GM23338 (cell line): ENCODE measurements around the gene THY1. TPM values are rescaled to one million over a fixed set of nuclear protein-coding genes. Genes with fewer than 3 reads are reported as not detected.

Experiments
- ATAC-seq: fragments of 200-7000 bp; cut with Tn5 transposase; 3 replicates; pipeline ENCODE4 v1.9.1; 2020
- DNase-seq: peaks from one replicate; pipeline ENCODE4 v3.0.0-alpha.2; 2015; ENCODE audit warnings: low spot score
- H2AFZ ChIP-seq: fragments of 200-600 bp; sonication (generic); 2 replicates; pipeline ENCODE4 v1.8.0; 2016; ENCODE audit warnings: antibody characterized with exemption, mild to moderate bottlenecking, moderate library complexity
- H3F3A ChIP-seq: fragments of 200-600 bp; sonication (generic); replicated peaks from 2 replicates; pipeline ENCODE4 v1.8.0; 2017; ENCODE audit warnings: antibody characterized with exemption, mixed run types, low read depth
- H3K27ac ChIP-seq: fragments of 200-600 bp; sonication (generic); 2 replicates; pipeline ENCODE4 v1.6.1; 2016; ENCODE audit warnings: low read depth
- H3K27me3 ChIP-seq: fragments of 200-600 bp; sonication (generic); 2 replicates; pipeline ENCODE4 v1.8.0; 2016; ENCODE audit warnings: mild to moderate bottlenecking, mixed run types, moderate library complexity; ENCODE audit not compliant: insufficient read depth
- H3K36me3 ChIP-seq: fragments of 200-600 bp; sonication (generic); 2 replicates; pipeline ENCODE4 v1.8.0; 2016; ENCODE audit warnings: mild to moderate bottlenecking; ENCODE audit not compliant: insufficient read depth
- H3K4me1 ChIP-seq: fragments of 200-600 bp; sonication (generic); 2 replicates; pipeline ENCODE4 v1.8.0; 2016; ENCODE audit warnings: mild to moderate bottlenecking, moderate library complexity; ENCODE audit not compliant: insufficient read depth
- H3K4me2 ChIP-seq: fragments of 200-600 bp; sonication (generic); 2 replicates; pipeline ENCODE4 v1.7.1; 2017; ENCODE audit warnings: mixed run types
- H3K4me3 ChIP-seq: fragments of 200-600 bp; sonication (generic); 2 replicates; pipeline ENCODE4 v1.6.1; 2016; ENCODE audit warnings: mixed run types
- H3K79me2 ChIP-seq: fragments of 200-600 bp; sonication (generic); replicated peaks from 2 replicates; pipeline ENCODE4 v1.8.0; 2017; ENCODE audit warnings: mild to moderate bottlenecking; ENCODE audit not compliant: insufficient read depth
- H3K9me2 ChIP-seq: fragments of 200-600 bp; sonication (generic); 2 replicates; pipeline ENCODE4 v1.8.0; 2017; ENCODE audit not compliant: insufficient read depth
- H4K20me1 ChIP-seq: fragments of 200-600 bp; sonication (generic); replicated peaks from 2 replicates; pipeline ENCODE4 v1.8.0; 2017; ENCODE audit warnings: mild to moderate bottlenecking; ENCODE audit not compliant: insufficient read depth
- H3K27ac Mint-ChIP-seq: 2 replicates; pipeline ENCODE4 v1.8.0; 2020; ENCODE audit warnings: inconsistent platforms, mild to moderate bottlenecking, moderate library complexity, mixed read lengths
- H3K27me3 Mint-ChIP-seq: 3 replicates; pipeline ENCODE4 v1.8.0; 2022; ENCODE audit warnings: low read depth, mild to moderate bottlenecking, moderate library complexity, mixed read lengths, inconsistent platforms; ENCODE audit not compliant: insufficient read depth, poor library complexity
- H3K36me3 Mint-ChIP-seq: 3 replicates; pipeline ENCODE4 v1.8.0; 2021; ENCODE audit warnings: low read depth, mild to moderate bottlenecking, inconsistent platforms, moderate library complexity, mixed read lengths
- H3K4me1 Mint-ChIP-seq: 3 replicates; pipeline ENCODE4 v1.8.0; 2020; ENCODE audit warnings: mild to moderate bottlenecking, inconsistent platforms, mixed read lengths
- H3K4me3 Mint-ChIP-seq: 3 replicates; pipeline ENCODE4 v1.8.0; 2021; ENCODE audit warnings: moderate library complexity, mild to moderate bottlenecking, inconsistent platforms, mixed read lengths
- H3K9me3 Mint-ChIP-seq: 3 replicates; pipeline ENCODE4 v1.8.0; 2020; ENCODE audit warnings: moderate library complexity, mild to moderate bottlenecking, inconsistent platforms, mixed read lengths
- CREB1 ChIP-seq: fragments of 250-450 bp; sonication (Bioruptor Pico); IDR thresholded peaks from 2 replicates; pipeline ENCODE4 v1.5.0; 2020; ENCODE audit warnings: low read depth, mild to moderate bottlenecking, moderate library complexity
- EZH2phosphoT487 ChIP-seq: fragments of 200-600 bp; sonication (generic); IDR thresholded peaks from one replicate; pipeline ENCODE4 v1.8.1; 2018; ENCODE audit warnings: antibody characterized with exemption; ENCODE audit not compliant: unreplicated experiment
- JUNB ChIP-seq: IDR thresholded peaks from one replicate; pipeline ENCODE4 v1.6.1; 2016; ENCODE audit warnings: antibody characterized with exemption; ENCODE audit not compliant: unreplicated experiment
- NANOG ChIP-seq: IDR thresholded peaks from 2 replicates; pipeline ENCODE4 v1.6.1; 2016; ENCODE audit warnings: antibody characterized with exemption, borderline replicate concordance
- POLR2AphosphoS5 ChIP-seq: IDR thresholded peaks from 2 replicates; pipeline ENCODE4 v1.6.1; 2016; ENCODE audit warnings: antibody characterized with exemption, low read depth
- STAT1 ChIP-seq: IDR thresholded peaks from one replicate; pipeline ENCODE4 v1.6.1; 2016; ENCODE audit warnings: antibody characterized with exemption; ENCODE audit not compliant: unreplicated experiment
- ZNF114 ChIP-seq: fragments of 250-450 bp; sonication (Bioruptor Pico); IDR thresholded peaks from 2 replicates; pipeline ENCODE4 v1.5.0; 2020; ENCODE audit warnings: mild to moderate bottlenecking, moderate library complexity
- ZNF331 ChIP-seq: fragments of 250-450 bp; sonication (Bioruptor Pico); IDR thresholded peaks from 2 replicates; pipeline ENCODE4 v1.5.0; 2020; ENCODE audit warnings: low read depth, mild to moderate bottlenecking, moderate library complexity
- polyA plus RNA-seq: library from polyadenylated mRNA; unstranded; fragments of >200 nt; fragmentation: Nextera tagmentation; extraction: Ambion mirVana; gene quantifications from 2 replicates; pipeline ENCODE4 v1.2.1, GENCODE V29; 2016
- total RNA-seq: library from RNA; depleted of rRNA; stranded (reverse); fragments of >200 nt; shearing (Covaris generic); gene quantifications from 2 replicates; pipeline ENCODE4 v1.2.3, GENCODE V29; 2014
- TF ChIP-seq, protein P1 (sequence below): IDR thresholded peaks from one replicate; pipeline ENCODE4 v1.6.1; 2018; ENCODE audit warnings: antibody characterized with exemption; ENCODE audit not compliant: unreplicated experiment
- TF ChIP-seq, protein P2 (sequence below): IDR thresholded peaks from 2 replicates; pipeline ENCODE4 v1.6.1; 2016; ENCODE audit warnings: antibody characterized with exemption
- TF ChIP-seq, protein P3 (sequence below): fragments of 250-450 bp; sonication (Bioruptor Pico); IDR thresholded peaks from 2 replicates; pipeline ENCODE4 v1.5.0; 2020; ENCODE audit warnings: mild to moderate bottlenecking, moderate library complexity
- TF ChIP-seq, protein P4 (sequence below), 2 experiments: fragments of 200-600 bp in 1 of 2; sonication (generic) in 1 of 2; conservative IDR thresholded peaks; 2 replicates each; pipeline versions ENCODE4 v1.5.1 to v1.6.1; 2016 to 2017; ENCODE audit warnings: antibody characterized with exemption in 2 of 2, low read depth in 2 of 2, mild to moderate bottlenecking in 2 of 2, moderate library complexity in 1 of 2

The THY1 gene
- total and polyA plus RNA-seq, 2 experiments from 2014 or later: 490 to 597 TPM

DNA sequence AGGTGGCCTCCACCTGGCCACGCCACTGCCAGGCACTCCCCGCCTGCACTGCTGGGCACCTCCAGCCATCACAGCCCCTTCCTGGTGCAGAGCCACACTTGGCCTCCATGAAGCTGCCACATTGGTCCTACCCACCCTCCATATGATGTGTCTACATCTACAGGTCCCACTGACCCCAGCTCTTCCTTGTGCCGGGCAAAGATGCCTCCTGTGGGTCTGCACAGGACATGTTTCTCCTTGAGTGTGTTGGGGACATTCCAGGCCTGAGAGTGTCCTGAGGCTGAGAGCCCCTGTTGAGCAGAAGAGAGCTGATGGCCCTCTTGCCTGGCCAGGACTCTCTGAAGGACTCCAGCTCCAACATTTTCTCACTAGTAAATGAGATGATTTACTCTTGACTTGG lies 7.5 kb downstream of the THY1 start (continued):
- TF ChIP-seq, protein P1, sequence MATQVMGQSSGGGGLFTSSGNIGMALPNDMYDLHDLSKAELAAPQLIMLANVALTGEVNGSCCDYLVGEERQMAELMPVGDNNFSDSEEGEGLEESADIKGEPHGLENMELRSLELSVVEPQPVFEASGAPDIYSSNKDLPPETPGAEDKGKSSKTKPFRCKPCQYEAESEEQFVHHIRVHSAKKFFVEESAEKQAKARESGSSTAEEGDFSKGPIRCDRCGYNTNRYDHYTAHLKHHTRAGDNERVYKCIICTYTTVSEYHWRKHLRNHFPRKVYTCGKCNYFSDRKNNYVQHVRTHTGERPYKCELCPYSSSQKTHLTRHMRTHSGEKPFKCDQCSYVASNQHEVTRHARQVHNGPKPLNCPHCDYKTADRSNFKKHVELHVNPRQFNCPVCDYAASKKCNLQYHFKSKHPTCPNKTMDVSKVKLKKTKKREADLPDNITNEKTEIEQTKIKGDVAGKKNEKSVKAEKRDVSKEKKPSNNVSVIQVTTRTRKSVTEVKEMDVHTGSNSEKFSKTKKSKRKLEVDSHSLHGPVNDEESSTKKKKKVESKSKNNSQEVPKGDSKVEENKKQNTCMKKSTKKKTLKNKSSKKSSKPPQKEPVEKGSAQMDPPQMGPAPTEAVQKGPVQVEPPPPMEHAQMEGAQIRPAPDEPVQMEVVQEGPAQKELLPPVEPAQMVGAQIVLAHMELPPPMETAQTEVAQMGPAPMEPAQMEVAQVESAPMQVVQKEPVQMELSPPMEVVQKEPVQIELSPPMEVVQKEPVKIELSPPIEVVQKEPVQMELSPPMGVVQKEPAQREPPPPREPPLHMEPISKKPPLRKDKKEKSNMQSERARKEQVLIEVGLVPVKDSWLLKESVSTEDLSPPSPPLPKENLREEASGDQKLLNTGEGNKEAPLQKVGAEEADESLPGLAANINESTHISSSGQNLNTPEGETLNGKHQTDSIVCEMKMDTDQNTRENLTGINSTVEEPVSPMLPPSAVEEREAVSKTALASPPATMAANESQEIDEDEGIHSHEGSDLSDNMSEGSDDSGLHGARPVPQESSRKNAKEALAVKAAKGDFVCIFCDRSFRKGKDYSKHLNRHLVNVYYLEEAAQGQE: no peak
- no peak for TF ChIP-seq JUNB
- no peak for TF ChIP-seq ZNF331
- TF ChIP-seq NANOG: no peak
- TF ChIP-seq CREB1 (CRISPR knock-in tag): no peak
- TF ChIP-seq, protein P2, sequence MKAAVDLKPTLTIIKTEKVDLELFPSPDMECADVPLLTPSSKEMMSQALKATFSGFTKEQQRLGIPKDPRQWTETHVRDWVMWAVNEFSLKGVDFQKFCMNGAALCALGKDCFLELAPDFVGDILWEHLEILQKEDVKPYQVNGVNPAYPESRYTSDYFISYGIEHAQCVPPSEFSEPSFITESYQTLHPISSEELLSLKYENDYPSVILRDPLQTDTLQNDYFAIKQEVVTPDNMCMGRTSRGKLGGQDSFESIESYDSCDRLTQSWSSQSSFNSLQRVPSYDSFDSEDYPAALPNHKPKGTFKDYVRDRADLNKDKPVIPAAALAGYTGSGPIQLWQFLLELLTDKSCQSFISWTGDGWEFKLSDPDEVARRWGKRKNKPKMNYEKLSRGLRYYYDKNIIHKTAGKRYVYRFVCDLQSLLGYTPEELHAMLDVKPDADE: no peak

DNA sequence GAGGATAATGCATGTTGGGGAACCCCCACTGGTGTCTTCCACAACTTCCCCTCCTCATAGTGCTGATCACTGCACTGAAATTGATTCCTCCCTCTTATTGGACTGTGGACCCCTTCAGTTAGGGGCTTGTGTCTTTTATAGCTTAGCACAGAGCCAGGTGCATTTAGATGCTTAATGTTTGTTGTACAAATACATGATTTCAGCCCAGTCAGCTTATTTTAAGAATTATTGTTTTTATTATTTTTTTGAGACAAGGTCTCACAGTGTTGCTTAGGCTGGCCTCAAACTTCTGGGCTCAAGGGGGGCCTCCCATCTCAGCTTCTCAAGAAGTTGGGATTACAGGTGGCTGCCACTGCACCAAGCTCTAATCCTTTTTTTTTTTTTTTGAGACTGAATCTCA lies 8.2 kb downstream of the THY1 start:
- Histone ChIP-seq H2AFZ (no peak overlapping the region), H3K4me1 (peaks cover 20% of the 10 kb centered on the region), H3K27ac (no peak overlapping the region), H4K20me1 (no peaks in the 10 kb centered on the region; the same call in 1 of the 2 replicates), H3K4me2 (no peak overlapping the region), H3K36me3 (peaks cover 10% of the 10 kb centered on the region), H3K27me3 (no peaks in the 10 kb centered on the region), H3K79me2 (peaks cover 2% of the 10 kb centered on the region; the same call in 1 of the 2 replicates), H3K9me2 (no peaks in the 10 kb centered on the region), H3F3A (peaks cover 20% of the 10 kb centered on the region), H3K4me3 (no peak overlapping the region)
- ATAC-seq (no peak), DNase-seq (no peak)
- H3K4me3 Mint-ChIP-seq: no peak overlapping the region
- peaks cover 30% of the 10 kb centered on the region for H3K4me1 Mint-ChIP-seq
- peaks cover 5% of the 10 kb centered on the region; the same call in 1 of the 3 replicates for H3K9me3 Mint-ChIP-seq
- no peak overlapping the region for H3K27ac Mint-ChIP-seq
- H3K27me3 Mint-ChIP-seq: peaks cover 26% of the 10 kb centered on the region
- H3K36me3 Mint-ChIP-seq: peaks cover 41% of the 10 kb centered on the region
- TF ChIP-seq JUNB (no peak), STAT1 (no peak), EZH2phosphoT487 (no peak), NANOG (no peak), ZNF114 (CRISPR knock-in tag) (no peak), POLR2AphosphoS5 (no peak), ZNF331 (no peak), CREB1 (CRISPR knock-in tag) (no peak)
- TF ChIP-seq, protein P3, sequence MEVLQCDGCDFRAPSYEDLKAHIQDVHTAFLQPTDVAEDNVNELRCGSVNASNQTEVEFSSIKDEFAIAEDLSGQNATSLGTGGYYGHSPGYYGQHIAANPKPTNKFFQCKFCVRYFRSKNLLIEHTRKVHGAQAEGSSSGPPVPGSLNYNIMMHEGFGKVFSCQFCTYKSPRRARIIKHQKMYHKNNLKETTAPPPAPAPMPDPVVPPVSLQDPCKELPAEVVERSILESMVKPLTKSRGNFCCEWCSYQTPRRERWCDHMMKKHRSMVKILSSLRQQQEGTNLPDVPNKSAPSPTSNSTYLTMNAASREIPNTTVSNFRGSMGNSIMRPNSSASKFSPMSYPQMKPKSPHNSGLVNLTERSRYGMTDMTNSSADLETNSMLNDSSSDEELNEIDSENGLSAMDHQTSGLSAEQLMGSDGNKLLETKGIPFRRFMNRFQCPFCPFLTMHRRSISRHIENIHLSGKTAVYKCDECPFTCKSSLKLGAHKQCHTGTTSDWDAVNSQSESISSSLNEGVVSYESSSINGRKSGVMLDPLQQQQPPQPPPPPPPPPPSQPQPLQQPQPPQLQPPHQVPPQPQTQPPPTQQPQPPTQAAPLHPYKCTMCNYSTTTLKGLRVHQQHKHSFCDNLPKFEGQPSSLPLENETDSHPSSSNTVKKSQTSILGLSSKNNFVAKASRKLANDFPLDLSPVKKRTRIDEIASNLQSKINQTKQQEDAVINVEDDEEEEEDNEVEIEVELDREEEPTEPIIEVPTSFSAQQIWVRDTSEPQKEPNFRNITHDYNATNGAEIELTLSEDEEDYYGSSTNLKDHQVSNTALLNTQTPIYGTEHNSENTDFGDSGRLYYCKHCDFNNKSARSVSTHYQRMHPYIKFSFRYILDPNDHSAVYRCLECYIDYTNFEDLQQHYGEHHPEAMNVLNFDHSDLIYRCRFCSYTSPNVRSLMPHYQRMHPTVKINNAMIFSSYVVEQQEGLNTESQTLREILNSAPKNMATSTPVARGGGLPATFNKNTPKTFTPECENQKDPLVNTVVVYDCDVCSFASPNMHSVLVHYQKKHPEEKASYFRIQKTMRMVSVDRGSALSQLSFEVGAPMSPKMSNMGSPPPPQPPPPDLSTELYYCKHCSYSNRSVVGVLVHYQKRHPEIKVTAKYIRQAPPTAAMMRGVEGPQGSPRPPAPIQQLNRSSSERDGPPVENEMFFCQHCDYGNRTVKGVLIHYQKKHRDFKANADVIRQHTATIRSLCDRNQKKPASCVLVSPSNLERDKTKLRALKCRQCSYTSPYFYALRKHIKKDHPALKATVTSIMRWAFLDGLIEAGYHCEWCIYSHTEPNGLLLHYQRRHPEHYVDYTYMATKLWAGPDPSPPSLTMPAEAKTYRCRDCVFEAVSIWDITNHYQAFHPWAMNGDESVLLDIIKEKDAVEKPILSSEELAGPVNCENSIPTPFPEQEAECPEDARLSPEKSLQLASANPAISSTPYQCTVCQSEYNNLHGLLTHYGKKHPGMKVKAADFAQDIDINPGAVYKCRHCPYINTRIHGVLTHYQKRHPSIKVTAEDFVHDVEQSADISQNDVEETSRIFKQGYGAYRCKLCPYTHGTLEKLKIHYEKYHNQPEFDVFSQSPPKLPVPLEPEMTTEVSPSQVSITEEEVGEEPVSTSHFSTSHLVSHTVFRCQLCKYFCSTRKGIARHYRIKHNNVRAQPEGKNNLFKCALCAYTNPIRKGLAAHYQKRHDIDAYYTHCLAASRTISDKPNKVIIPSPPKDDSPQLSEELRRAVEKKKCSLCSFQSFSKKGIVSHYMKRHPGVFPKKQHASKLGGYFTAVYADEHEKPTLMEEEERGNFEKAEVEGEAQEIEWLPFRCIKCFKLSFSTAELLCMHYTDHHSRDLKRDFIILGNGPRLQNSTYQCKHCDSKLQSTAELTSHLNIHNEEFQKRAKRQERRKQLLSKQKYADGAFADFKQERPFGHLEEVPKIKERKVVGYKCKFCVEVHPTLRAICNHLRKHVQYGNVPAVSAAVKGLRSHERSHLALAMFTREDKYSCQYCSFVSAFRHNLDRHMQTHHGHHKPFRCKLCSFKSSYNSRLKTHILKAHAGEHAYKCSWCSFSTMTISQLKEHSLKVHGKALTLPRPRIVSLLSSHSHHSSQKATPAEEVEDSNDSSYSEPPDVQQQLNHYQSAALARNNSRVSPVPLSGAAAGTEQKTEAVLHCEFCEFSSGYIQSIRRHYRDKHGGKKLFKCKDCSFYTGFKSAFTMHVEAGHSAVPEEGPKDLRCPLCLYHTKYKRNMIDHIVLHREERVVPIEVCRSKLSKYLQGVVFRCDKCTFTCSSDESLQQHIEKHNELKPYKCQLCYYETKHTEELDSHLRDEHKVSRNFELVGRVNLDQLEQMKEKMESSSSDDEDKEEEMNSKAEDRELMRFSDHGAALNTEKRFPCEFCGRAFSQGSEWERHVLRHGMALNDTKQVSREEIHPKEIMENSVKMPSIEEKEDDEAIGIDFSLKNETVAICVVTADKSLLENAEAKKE (CRISPR knock-in tag): no peak
- TF ChIP-seq, protein P4, sequence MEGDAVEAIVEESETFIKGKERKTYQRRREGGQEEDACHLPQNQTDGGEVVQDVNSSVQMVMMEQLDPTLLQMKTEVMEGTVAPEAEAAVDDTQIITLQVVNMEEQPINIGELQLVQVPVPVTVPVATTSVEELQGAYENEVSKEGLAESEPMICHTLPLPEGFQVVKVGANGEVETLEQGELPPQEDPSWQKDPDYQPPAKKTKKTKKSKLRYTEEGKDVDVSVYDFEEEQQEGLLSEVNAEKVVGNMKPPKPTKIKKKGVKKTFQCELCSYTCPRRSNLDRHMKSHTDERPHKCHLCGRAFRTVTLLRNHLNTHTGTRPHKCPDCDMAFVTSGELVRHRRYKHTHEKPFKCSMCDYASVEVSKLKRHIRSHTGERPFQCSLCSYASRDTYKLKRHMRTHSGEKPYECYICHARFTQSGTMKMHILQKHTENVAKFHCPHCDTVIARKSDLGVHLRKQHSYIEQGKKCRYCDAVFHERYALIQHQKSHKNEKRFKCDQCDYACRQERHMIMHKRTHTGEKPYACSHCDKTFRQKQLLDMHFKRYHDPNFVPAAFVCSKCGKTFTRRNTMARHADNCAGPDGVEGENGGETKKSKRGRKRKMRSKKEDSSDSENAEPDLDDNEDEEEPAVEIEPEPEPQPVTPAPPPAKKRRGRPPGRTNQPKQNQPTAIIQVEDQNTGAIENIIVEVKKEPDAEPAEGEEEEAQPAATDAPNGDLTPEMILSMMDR (conservative IDR thresholded peaks at IDR 0.05; ENCODE audit: low read depth in 2 of 2): no peak
